Epithelial cell of esophagus (primary cell): Measurements from ENCODE around the gene WNT8A.

Experiments used
- DNase-seq: peaks from one replicate; pipeline ENCODE4 v3.0.0; 2010; ENCODE audit warnings: low read depth
- H3K4me3 ChIP-seq: 2 replicates; pipeline ENCODE4 v1.5.1; 2011; ENCODE audit warnings: mild to moderate bottlenecking, low read length, control low read depth
- TF ChIP-seq, protein P1 (sequence below): IDR thresholded peaks from 2 replicates; pipeline ENCODE4 v1.5.1; 2011; ENCODE audit warnings: low read depth, mild to moderate bottlenecking, low read length, control low read depth, inconsistent platforms; ENCODE audit not compliant: insufficient read depth; ENCODE audit errors: missing control alignments

Gene WNT8A

DNA sequence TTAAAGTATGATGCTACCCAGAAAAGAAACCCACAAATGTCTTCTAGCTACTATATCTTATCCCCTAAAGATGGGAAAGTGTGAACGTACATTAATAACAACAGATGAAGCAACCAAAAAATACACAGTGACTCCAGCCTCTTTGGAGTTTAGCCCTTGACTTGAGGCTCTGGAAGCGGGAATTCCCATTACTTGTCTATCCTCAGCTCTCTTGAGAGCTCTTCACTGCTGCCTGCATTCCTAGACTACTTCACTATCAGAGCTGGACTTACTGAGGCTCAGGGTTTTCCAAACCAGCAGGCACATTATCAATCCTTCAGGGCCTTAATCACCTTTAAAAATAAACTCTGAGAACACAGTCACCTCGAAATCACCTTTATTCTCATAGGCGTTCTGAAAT lies 56.4 kb downstream of the WNT8A start:
- no peak for DNase-seq
- TF ChIP-seq, protein P1, sequence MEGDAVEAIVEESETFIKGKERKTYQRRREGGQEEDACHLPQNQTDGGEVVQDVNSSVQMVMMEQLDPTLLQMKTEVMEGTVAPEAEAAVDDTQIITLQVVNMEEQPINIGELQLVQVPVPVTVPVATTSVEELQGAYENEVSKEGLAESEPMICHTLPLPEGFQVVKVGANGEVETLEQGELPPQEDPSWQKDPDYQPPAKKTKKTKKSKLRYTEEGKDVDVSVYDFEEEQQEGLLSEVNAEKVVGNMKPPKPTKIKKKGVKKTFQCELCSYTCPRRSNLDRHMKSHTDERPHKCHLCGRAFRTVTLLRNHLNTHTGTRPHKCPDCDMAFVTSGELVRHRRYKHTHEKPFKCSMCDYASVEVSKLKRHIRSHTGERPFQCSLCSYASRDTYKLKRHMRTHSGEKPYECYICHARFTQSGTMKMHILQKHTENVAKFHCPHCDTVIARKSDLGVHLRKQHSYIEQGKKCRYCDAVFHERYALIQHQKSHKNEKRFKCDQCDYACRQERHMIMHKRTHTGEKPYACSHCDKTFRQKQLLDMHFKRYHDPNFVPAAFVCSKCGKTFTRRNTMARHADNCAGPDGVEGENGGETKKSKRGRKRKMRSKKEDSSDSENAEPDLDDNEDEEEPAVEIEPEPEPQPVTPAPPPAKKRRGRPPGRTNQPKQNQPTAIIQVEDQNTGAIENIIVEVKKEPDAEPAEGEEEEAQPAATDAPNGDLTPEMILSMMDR = no peak
- no peak overlapping the region for H3K4me3 ChIP-seq
